ENCODE measurements around the gene PLEKHG2.

PLEKHG2 gene

GRCh38 chr19:39471756-39472536 is 59.5 kb downstream of the PLEKHG2 start:
- no peak for DNase-seq (ENCODE audit: extremely low read depth, low read depth)

GRCh38 chr19:39472746-39473442 is 60.4 kb downstream of the PLEKHG2 start:
- TF ChIP-seq CTCF (IDR thresholded peaks at IDR 0.05; ENCODE audit: low read depth, low read length, missing control alignments), result no peak
- DNase-seq (ENCODE audit: extremely low read depth, low read depth), result no peak
- H3K4me3 ChIP-seq (replicated peaks; ENCODE audit: low read depth, low read length), result no peak overlapping the region

More at GRCh38 chr19:39471756-39472536, 59.5 kb downstream of the PLEKHG2 start:
- no peak for TF ChIP-seq CTCF (IDR thresholded peaks at IDR 0.05; ENCODE audit: low read depth, low read length, missing control alignments)
- no peak overlapping the region for H3K4me3 ChIP-seq (replicated peaks; ENCODE audit: low read depth, low read length)

GRCh38 chr19:39473443-39473960 is 61.0 kb downstream of the PLEKHG2 start:
- no peak for TF ChIP-seq CTCF (IDR thresholded peaks at IDR 0.05; ENCODE audit: low read depth, low read length, missing control alignments)

GRCh38 chr19:39474139-39474620 is 61.7 kb downstream of the PLEKHG2 start:
- H3K4me3 ChIP-seq (replicated peaks; ENCODE audit: low read depth, low read length), result no peak overlapping the region
- no peak for DNase-seq (ENCODE audit: extremely low read depth, low read depth)
- peak; percentile 92 for TF ChIP-seq CTCF (IDR thresholded peaks at IDR 0.05; ENCODE audit: low read depth, low read length, missing control alignments)

More at GRCh38 chr19:39473443-39473960, 61.0 kb downstream of the PLEKHG2 start:
- no peak overlapping the region for H3K4me3 ChIP-seq (replicated peaks; ENCODE audit: low read depth, low read length)
- DNase-seq (ENCODE audit: extremely low read depth, low read depth), result no peak

- TF ChIP-seq CTCF (IDR thresholded peaks at IDR 0.05; ENCODE audit: low read depth, low read length, missing control alignments), result no peak
- H3K4me3 ChIP-seq (replicated peaks; ENCODE audit: low read depth, low read length), result no peak overlapping the region
- no peak for DNase-seq (ENCODE audit: extremely low read depth, low read depth)
These were observed 63.3 kb downstream of the PLEKHG2 start for GRCh38 chr19:39475748-39476147.

All from HFF-Myc (cell line).